ENCODE data around the gene IBSP.

IBSP gene, protein sequence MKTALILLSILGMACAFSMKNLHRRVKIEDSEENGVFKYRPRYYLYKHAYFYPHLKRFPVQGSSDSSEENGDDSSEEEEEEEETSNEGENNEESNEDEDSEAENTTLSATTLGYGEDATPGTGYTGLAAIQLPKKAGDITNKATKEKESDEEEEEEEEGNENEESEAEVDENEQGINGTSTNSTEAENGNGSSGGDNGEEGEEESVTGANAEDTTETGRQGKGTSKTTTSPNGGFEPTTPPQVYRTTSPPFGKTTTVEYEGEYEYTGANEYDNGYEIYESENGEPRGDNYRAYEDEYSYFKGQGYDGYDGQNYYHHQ

DNA sequence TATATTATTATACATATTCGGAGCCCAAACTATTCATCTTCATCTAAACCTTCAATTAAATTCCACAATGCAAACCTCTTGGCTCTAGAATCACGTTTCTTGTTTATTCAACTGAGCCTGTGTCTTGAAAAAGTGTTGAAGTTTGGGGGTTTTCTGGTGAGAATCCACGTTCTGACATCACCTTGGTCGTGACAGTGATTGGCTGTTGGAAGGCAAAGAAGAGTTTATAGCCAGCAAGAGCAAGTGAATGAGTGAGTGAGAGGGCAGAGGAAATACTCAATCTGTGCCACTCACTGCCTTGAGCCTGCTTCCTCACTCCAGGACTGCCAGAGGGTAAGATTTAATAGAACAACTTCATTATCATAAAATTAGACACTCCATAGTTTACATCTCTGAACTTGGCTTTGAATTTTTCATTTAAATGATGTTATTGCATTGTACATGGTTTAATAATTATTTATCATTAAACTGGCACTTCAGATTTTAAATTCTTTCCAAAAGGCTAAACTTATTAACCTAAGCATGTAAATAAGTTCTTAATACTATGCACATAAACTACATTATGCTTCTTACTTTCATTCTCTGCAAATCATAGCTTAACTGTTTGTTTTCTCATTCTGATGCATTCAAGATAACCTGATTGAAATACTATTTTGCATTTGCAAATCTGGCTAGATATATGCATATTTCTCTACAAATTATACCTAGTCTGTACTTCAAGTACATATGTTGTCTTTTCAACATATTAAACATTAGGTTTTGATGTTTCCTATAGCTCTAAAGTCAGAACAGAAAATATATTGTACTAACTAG, at the start of gene IBSP:
Gene IBSP, plus strand, starts transcription at position 254 of the 813 bp plus-strand sequence. CDS start 2,808 bp downstream, outside the sequence.
- no peak for DNase-seq

DNA sequence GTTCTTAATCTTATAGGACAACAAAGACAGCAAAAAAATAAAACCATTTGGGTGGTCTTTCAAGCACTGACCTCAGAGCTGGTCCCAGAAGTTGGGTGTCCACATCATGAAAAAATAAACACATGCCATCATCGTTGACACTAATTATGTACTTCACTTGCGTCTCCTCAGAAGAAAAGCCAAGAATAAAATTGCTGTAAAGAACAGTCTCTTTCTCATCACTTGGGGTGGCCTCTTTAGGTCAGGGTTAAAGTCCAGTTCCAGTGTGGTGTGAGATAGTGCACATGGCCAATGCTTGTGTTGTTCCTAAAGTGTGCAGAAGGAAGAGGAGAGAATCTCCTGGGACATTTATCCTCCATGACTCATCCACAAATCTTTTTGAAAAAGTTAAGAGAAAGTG, 49.5 kb upstream of the IBSP start:
- no peak for DNase-seq

DNA sequence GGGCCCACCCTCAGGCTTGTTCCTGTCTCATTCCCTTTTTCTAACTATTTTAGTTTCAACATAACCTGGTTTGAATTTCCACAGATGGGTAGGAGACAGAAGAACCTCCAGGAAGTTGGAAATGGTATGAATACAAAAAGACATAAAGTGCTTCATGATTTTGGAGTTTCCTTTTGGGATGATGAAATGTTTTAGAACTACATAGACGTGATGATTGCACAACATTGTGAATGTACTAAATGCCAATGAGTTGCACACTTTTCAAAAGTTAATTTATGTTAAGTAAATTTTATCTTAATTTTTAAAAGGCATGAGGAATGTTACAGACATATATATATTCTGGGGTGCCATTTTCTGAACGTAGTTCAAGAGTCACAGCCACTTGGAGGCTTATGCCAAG, 41.1 kb upstream of the IBSP start:
- no peak for DNase-seq

DNA sequence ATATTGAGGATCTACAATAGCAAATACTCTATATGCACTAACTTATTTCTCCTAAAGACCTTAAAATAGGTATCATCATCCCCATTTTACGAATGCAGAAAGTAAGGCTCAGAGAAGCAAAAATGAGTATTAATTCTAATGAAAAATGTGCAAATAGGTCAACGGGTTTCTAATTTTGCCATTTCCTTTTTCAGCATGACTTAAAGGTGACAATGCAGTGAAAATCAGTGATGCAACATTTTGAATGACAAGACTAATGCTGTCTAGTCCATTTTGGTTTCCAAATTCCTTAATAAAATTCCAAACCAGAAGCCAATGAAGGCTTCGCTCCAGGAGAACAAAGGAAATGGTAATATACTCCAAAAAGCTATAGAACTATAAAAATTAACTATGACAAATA, 37.0 kb upstream of the IBSP start:
- DNase-seq: no peak

DNA sequence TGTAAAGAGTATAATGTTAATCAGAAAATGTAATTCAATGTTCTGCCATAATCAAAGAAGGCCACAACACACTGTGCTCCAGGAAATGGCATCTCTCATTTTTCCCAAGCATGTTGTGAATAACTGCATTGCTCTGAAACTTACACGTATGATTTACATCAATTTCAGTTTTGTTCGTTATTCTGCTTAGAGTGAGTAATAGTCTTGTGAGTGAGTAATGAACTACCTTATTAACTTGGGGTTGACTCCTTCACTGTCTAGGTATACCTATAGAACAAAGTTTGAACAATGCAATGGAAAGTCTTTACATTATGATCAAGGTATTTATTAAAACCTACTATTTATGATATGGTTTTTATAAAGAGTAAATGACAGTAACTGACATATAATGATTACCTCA, 17.8 kb upstream of the IBSP start:
- DNase-seq: no peak

DNA sequence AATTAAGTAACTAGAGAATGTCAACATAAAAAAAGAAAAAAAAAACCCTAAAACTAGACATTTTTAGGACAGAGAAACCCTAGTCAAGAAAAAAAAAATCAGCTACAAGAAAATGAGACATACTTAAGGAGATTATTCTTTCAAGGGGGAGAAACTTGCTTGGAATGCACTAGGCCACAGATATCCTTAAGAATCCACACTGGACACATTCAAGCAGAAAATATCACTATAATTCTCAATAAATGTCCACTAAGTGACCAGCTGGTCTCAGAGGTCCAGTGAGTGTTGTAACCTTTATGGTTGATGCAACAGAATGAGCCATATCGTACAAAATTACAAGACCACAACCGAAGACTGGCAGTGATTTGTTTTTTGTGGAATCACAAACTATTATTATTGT, 15.6 kb upstream of the IBSP start:
- DNase-seq: no peak

DNA sequence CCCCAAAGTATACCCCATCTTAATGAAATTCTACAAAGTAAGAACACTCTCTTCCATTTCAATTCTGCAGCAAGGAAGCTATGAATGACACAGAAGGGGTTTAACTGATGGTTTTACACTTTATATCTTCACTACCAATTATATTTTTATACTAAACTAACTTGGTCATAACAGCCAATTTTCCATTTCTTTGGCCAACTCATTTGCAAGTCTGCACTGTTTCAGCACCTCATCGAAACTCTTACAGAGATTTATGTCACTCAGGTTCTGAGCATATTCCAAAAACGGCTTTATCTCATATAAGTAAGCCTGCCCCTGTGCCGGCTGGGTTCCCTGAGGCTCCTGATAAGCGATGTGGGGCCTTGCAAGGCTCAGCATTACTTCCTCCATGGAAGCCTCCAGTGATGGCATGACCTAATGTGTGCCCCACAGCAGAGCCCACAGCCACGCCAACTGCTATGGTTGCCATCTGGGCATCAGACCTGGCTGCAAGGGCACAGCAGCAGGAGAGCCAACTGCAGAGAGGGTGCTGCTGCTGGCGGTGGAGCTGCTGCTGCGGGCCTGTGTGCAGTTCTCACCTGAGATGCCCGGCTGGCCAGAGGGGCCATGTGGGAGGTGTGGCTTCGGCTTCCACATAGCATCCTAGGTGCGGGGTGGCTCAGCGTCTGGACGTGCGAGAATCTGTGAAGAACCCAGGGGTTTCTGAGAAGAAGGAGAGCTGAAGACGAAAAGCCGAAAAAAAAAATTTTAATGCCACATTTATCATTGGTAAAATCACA, 13.4 kb upstream of the IBSP start:
- no peak for DNase-seq

DNA sequence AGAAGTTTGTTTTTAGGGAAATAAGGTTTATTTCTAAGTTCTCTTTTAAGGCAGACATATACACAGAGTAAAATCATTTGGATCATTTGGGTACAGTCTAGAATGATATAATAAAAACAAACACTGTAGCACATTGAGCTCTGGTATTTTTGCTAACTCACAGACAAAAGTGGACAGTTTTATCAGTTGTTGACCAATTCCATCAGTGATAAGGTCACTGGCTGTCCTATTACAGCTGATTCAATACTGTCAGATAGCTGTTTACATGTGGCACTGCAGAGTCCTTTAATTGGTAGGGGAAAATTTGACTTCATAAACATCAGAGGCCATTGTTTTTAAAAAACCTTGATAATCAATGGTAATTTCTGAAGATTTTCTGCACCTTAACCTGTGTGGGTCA, 3.5 kb downstream of the IBSP start:
- no peak for DNase-seq

DNA sequence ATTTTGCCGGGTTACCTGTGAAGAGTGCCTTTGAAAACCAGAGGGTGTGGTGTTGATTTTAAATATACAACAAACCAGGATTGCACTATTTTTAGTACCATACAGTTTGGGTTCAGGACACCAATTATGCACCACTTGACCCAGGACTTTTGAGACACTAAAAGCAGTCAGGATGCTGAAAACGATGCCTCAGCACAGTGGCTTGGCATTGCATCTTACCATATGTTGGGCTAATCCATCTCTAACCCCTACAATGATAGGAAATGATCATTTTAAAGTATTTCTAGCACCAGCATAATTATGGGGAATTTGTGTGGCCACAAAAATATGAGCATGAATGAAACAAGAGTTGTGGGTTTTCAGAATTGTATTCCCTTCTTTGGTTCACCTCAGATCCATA, 4.1 kb downstream of the IBSP start:
- no peak for DNase-seq

DNA sequence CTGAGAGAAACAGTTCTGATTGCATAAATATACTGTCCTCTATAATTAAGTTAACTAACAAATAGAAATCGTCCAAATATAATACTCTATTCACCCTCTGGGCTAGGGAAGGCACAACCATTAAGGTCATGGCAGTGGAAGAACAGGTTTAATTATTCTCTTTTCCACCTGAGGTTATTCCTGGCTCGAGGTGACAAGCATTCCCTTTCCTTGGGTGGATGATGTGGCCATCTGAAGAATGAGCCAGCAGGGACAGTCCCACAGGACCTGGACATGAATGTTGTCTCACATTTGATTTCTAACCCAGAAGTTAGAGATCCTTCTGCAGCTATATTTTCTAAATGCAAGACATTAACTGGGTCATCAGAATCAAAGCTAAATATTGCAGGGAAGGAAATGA, 5.5 kb downstream of the IBSP start:
- no peak for DNase-seq

DNA sequence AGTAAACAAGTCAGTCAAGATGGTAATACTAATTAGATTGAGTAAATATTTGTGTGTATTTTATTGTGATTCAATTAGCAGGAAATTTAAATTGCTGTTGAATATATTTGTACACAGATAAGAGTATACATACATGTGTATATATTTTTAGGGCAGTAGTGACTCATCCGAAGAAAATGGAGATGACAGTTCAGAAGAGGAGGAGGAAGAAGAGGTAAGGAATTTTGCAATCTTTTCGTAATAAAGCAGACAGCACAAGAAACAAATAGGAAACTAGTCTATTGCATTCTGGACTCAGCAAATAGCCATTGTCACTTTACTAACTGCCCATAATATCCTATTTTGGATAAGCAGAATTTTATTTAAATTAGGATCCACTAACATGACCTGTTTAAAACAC, 6.6 kb downstream of the IBSP start:
- no peak for DNase-seq

DNA sequence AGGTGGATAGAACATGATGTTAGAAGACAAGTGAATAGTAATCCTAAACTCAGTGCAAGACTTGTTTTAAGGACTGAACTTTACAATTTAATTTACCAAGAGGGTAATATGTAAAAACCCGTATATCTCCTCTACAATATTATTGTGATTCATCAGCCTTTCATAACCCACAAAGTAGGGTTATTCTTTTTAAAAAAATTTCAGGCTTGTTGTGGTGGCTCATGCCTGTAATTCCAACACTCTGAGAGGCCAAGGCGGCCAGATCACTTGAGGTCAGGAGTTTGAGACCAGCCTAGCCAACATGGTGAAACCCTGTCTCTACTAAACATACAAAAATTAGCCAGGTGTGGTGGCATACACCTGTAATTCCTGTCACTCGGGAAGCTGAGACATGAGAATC, 7.2 kb downstream of the IBSP start:
- DNase-seq: no peak

DNA sequence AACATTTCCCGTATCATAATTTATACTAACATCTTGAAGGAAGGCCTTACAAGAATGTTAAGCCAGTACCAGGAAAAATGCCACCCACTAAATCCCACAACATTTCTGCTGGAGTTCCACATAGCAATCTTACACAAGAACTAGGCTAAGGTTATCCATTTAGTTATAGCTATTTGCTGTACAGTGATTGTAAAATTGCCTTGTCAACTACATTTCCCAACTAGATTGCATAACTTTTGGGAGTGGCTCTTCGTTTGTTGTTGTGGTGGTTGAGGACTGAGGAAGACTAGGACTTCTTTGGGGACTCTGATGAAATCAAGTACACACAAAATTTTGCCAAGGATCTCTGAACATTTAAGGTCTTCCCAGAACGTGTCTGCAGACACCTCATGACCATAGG, 8.0 kb downstream of the IBSP start:
- DNase-seq: no peak

DNA sequence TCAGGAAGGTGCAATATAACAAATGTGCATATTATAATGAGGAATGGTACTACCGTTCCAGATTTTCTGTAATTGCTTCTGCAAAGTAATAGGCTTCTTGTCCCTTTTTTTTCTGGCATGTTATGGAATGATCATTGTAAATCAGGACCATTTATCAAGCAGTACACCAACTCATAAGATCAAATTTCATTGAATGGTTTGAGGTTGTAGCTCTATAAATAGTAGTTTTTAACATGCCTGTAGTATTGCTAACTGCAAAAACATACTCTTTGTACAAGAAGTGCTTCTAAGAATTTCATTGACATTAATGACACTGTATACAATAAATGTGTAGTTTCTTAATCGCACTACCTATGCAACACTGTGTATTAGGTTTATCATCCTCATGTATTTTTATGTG, 12.6 kb downstream of the IBSP start:
- no peak for DNase-seq

DNA sequence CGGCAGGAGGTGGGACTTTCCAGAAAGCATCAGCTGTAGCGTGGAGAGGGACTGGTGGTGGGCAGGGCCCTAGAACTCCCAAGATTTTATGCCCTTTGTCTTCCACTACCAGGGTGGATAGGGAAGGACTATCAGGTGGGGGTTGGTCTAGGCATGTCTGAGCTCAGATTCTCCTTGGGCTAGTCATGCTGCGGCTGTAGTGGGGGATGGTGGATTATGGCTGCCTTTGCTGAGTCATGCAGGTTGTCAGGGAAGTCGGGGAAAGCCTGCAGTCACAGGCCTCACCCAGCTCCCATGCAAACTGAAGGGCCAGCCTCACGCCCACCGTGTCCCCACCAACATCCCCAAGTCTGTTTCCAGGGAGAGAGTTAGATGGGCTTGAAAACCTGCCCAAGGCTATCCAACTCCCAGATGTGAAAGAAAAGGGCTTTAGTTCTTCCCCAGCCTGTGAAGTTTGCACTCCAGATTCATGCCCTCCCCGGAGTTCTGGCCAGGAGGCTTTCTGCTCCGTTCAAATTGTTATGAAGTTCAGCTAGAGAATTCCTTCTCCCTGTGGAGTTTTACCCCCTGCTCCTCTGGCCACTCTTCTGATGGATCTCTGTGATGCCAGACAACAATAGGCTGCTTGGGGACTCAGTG, 20.0 kb downstream of the IBSP start:
- DNase-seq: no peak

DNA sequence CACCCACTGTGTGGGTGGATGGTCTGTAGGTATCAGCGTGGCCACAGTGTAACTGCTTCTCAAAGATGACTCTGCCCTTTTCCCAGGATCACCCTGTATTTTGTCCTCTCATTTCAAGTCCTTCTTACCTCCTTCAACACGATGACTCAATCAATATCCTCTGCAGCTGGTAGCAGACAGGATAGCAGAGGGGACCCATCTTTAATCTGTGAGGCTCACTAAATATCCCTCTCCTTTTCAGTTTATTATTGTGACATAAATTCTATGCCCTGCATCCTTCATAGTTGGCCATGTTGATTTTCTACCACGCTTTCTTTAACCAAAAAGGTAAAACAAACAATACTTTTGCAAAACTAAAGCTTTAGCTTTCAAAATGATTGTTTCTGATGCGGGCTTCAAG, 23.8 kb downstream of the IBSP start:
- DNase-seq: no peak

DNA sequence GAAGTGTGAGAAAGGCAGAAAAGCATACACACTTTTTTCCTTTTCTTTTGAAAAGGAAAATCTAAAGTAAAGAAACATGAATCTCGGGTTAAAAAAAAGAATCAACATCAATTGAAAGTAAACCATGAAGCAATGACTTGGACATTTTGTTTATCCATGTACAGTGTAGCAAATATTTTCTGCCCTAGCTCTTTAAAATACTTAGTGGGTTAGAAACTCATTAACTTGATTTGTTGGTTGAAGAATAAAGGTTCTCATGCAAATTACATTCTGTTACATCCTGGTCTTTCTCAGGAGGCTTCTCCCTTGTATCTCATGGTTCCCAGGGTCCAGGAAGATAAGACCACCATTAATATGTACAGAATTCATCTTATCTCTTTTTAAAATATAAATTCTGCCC, 24.4 kb downstream of the IBSP start:
- DNase-seq: no peak

DNA sequence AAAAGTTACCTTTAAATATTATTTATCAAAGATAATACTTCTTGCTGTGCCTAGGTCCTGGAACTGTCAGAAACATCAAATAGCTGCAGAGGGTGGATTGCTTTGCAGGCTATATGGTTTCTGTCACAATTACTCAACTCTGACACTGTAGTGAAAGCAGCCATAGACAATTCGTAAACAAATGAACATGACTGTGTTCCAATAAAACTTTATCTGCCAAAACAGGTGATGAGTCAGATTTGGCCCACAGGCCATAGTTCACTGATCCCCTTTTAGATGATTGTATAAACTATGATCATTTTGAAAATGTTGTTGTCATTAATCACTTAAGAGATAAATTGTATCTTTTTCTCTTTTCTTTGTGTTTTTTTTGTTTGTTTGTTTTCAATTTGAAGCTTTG, 25.0 kb downstream of the IBSP start:
- DNase-seq: no peak

DNA sequence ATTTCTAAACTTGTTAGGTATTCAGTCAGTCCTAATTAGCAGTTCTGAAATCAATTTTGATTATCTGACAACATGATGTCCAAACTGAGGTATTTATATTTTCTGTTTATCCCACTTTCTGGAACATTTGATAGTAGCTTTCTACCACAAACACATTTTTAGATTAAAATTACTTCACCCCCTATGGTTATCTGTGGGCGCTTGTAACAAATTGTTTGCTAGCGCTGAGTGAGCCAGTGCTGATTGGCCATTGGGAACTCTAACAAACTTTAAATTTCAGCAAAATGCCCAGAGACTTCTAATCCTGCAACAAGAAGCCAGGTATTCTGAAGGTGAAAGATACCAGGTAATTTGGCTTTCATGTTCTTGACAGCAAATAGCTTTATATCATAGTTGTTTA, 33.3 kb downstream of the IBSP start, which contains the start of gene MEPE:
Gene MEPE, plus strand, starts transcription at position 301 of the 400 bp plus-strand sequence. CDS start 1,746 bp downstream, outside the sequence.
- DNase-seq: no peak

DNA sequence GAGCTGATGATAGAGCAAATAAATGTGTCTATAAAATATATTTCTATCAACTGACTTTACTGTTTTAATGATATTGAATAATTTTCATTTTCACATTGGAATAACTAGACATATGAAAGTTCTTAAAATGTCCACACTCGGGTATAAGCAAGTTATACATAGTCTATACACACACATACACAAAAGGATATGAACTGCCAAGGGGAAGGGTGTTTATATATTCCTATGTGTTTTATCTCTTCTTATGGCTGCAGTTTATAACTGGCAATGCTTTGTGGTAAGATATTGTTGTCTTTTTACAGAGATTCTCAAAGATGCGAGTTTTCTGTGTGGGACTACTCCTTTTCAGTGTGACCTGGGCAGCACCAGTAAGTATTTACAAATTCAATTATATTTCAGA, 35.0 kb downstream of the IBSP start:
- DNase-seq: no peak

DNA sequence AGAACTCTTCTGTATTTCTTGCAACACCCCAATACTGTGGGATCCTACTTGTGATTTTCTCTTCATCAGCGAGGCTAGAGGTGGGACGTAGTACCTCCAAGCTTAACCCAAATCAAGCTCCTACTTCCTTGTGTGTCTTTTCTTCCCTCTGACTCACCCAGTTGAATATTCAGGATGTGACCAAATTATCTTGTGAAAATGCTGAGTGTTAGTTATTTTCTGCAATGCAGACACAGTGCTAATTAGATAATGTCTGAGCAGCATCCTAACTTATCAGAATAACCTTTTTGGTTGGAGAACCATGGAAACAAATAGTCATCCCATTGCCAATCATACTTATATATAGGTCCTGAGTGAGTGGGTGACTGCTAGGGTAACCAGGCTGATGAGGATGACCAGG, 35.8 kb downstream of the IBSP start:
- DNase-seq: no peak

DNA sequence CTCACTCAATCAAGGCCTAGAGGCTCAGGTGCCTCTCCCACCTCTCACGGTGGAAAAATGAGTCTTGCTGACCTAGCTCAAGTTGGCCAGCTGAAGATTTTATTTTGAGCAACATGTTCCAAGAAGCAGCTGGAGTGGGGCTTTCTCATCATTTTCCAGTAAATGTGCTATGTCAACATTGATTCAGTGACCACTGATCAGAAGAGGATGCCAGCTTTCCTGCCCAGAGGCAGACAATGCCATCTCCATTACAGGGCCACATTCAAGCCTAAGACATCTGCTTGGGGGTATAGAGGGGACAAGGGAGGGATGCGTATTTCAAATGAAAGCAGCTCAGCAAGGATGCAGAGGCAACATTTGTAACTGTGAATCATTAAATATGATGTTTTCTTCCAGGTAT, 36.4 kb downstream of the IBSP start:
- no peak for DNase-seq

DNA sequence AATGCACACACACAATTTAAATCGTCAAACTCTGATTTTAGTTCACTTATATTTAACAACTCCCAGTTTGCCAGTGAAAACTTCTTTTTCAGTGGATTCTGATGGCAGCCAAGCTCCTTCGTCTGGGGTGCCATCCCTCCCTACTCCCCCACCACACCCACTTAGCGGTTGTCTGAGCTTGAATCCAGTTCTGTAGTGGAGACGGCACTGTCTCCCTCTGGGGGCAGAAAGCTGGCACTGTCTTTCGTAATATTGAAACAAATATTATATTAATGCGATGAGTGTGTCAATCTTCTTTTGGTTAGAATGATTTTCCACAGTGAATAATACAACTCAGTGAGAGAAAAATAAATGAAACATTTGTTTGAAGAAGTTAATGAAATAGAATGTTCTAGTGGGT, 38.9 kb downstream of the IBSP start:
- no peak for DNase-seq
